GM12872 (cell line): ENCODE results near the gene LIPF.

Source experiments
- CTCF ChIP-seq: IDR thresholded peaks from 3 replicates; pipeline ENCODE4 v1.5.1; 2011; ENCODE audit warnings: low read depth, mild to moderate bottlenecking, low read length, moderate library complexity; ENCODE audit not compliant: insufficient read depth

LIPF gene, protein sequence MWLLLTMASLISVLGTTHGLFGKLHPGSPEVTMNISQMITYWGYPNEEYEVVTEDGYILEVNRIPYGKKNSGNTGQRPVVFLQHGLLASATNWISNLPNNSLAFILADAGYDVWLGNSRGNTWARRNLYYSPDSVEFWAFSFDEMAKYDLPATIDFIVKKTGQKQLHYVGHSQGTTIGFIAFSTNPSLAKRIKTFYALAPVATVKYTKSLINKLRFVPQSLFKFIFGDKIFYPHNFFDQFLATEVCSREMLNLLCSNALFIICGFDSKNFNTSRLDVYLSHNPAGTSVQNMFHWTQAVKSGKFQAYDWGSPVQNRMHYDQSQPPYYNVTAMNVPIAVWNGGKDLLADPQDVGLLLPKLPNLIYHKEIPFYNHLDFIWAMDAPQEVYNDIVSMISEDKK

DNA sequence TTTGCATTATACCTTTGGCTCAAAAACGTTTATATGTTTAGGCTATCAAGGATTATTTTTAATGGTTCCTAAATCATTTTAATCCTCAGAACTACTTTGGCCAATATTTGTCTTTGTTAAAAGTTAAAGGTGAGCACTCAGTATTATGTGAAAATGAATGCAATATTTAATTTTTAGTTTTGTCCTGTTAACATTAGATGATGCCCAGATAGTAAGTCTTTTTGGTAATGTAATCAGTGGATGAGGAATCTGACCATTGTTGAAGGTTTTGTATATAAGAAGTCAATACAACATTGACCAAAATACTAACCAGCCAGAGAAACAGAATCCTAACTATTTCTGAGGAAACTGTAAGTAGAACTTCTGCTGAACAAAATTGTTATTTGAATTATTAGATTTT lies at the start of gene LIPF:
Gene LIPF (plus strand): TSS at position 301 of the 400 bp plus-strand sequence. CDS start 2,856 bp downstream, outside the sequence.
- no peak for TF ChIP-seq CTCF

GRCh38 chr10:88616250-88616977 lies 47.8 kb upstream of the LIPF start:
- TF ChIP-seq CTCF, result no peak

DNA sequence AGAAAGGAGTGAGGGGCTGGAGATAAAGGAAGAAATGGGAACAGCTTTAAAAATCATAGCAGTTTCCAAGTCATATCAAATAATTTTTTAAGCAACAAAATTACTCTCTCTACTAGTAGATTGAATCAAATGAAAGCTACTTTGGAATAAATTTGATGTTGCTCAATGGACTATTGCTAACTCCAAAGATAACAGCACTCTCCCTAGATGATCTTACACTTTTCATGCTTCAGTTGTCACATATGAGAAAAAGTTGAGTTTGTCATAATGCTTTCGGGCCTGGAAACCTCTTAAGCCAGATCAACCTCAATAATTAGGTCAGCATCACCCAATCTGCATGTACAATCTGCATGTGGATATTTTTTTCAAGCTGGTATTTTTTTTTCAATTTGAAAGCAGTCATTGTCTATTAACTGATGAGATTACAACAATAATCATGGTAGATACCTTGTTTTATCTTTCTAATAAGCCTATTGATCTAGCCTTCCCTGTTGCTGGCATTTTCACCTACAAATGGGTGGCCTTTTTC lies 46.4 kb upstream of the LIPF start:
- no peak for TF ChIP-seq CTCF

DNA sequence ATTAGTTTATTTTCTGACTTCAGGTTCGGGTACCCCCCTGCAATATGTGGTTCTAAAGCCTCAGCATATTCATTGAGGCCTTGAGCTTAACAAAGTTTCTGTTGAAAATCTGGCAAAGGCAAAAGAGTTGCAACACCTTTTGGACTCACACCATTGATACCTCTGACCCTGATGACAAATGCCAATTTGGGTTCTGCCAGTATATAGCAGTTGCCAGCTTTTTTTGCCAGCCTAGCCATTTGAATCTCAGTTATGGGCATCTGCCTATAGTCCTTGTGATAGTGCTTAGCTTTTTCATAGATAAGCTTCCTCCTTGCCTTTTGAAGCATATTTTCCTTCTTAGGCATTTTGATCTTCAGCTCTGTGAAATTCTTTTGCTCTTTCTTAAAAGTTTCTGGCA lies 45.7 kb upstream of the LIPF start:
- no peak for TF ChIP-seq CTCF

- TF ChIP-seq CTCF, result no peak
Observed at GRCh38 chr10:88620441-88620840, 43.8 kb upstream of the LIPF start.

DNA sequence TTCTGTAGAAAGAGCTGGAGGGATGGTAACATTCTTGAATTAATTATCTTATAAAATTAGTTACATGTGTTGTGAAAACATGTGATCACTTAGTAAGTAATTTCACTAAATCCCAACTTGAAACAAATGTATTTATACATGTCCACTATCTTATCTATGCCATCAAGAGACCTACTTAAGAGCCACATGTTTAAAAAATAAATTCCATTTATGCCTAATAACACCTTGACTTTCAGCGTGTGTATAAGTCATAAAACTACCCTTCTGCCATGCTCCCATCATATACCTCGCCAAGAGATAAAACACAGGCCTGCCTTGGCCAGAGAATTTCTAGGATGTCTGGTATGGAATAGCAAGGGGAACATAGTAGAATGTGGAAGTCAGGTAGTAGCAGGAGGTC lies 40.4 kb upstream of the LIPF start:
- TF ChIP-seq CTCF, result no peak

- no peak for TF ChIP-seq CTCF
Observed at GRCh38 chr10:88624840-88625239, 39.4 kb upstream of the LIPF start.
